NB4 (cell line): ENCODE data around the gene AUTS2.

ENCODE experiments used
- DNase-seq: peaks from one replicate; pipeline ENCODE4 v3.0.0; 2010; ENCODE audit warnings: low read depth
- H3K4me3 ChIP-seq: one replicate; pipeline ENCODE4 v1.5.1; 2011; ENCODE audit warnings: mild to moderate bottlenecking, low read depth, low read length, moderate library complexity
- CTCF ChIP-seq: IDR thresholded peaks from one replicate; pipeline ENCODE4 v1.5.1; 2012; ENCODE audit warnings: low read depth, low read length
- MAX ChIP-seq: IDR thresholded peaks from 2 replicates; pipeline ENCODE4 v1.6.1; 2011; ENCODE audit warnings: low read depth, low read length
- MYC ChIP-seq: IDR thresholded peaks from 2 replicates; pipeline ENCODE4 v1.6.1; 2011; ENCODE audit warnings: low read depth, low read length
- POLR2A ChIP-seq: IDR thresholded peaks from 2 replicates; pipeline ENCODE4 v1.6.1; 2011; ENCODE audit warnings: mild to moderate bottlenecking; ENCODE audit not compliant: insufficient read length; ENCODE audit errors: extremely low read depth

Gene AUTS2

GRCh38 chr7:70389531-70390151 is 791.4 kb downstream of the AUTS2 start:
- DNase-seq: no peak
- H3K4me3 ChIP-seq: no peak overlapping the region
- TF ChIP-seq CTCF (no peak), POLR2A (no peak), MAX (no peak), MYC (no peak)

GRCh38 chr7:70390251-70390650 is 792.0 kb downstream of the AUTS2 start:
- no peak overlapping the region for H3K4me3 ChIP-seq
- DNase-seq: no peak
- TF ChIP-seq POLR2A (no peak), MAX (no peak), MYC (no peak), CTCF (no peak)

- no peak for TF ChIP-seq CTCF
- no peak for TF ChIP-seq MYC
- TF ChIP-seq MAX: no peak
- no peak for TF ChIP-seq POLR2A
- DNase-seq: no peak
- H3K4me3 ChIP-seq: no peak overlapping the region
Observed at GRCh38 chr7:70392256-70392876, 794.1 kb downstream of the AUTS2 start.

- H3K4me3 ChIP-seq: no peak overlapping the region
Observed at GRCh38 chr7:70392877-70393435, 794.7 kb downstream of the AUTS2 start.

GRCh38 chr7:70393956-70394355 is 795.7 kb downstream of the AUTS2 start:
- H3K4me3 ChIP-seq: no peak overlapping the region
- no peak for DNase-seq
- TF ChIP-seq MYC: no peak
- TF ChIP-seq POLR2A: no peak
- no peak for TF ChIP-seq MAX
- no peak for TF ChIP-seq CTCF

More at GRCh38 chr7:70392877-70393435, 794.7 kb downstream of the AUTS2 start:
- no peak for DNase-seq
- TF ChIP-seq CTCF (no peak), MAX (no peak), MYC (no peak), POLR2A (no peak)
